Spleen (tissue), 11 donors: ENCODE measurements around the gene ANKFY1. TPM values are rescaled to one million over a fixed set of nuclear protein-coding genes. Genes with fewer than 3 reads are reported as not detected.

Experiments used
- DNase-seq: peaks from one replicate; pipeline ENCODE4 v3.0.0-alpha.2; 2020
- H3K27ac ChIP-seq, 8 donors: fragments of 200-600 bp; sonication (generic) in 7 of 8; 1 replicate in 4 of 8; 2 replicates in 4 of 8; pipeline versions ENCODE4 v1.5.0 to v1.8.0; 2016 to 2021; ENCODE audit warnings: inconsistent platforms in 4 of 8, mild to moderate bottlenecking in 4 of 8, moderate library complexity in 1 of 8
- H3K27me3 ChIP-seq, 7 donors: fragments of 200-600 bp; sonication (generic) in 6 of 7; replicated peaks in 1 of 7; 1 replicate in 4 of 7; 2 replicates in 3 of 7; pipeline versions ENCODE4 v1.5.0 to v1.8.0; 2016 to 2021; ENCODE audit warnings: inconsistent platforms in 3 of 7, mild to moderate bottlenecking in 1 of 7
- H3K36me3 ChIP-seq, 6 donors: fragments of 200-600 bp; sonication (generic) in 5 of 6; 1 replicate in 4 of 6; 2 replicates in 2 of 6; pipeline versions ENCODE4 v1.5.0 to v1.8.0; 2016 to 2021; ENCODE audit warnings: inconsistent platforms in 2 of 6
- H3K4me1 ChIP-seq, 6 donors: fragments of 200-600 bp; sonication (generic) in 5 of 6; 1 replicate in 3 of 6; 2 replicates in 3 of 6; pipeline versions ENCODE4 v1.5.0 to v1.8.0; 2016 to 2021; ENCODE audit warnings: inconsistent platforms in 3 of 6
- H3K4me3 ChIP-seq, 8 donors: fragments of 200-600 bp; sonication (generic) in 7 of 8; 1 replicate in 4 of 8; 2 replicates in 4 of 8; pipeline versions ENCODE4 v1.5.0 to v1.8.0; 2016 to 2021; ENCODE audit warnings: inconsistent platforms in 4 of 8, mild to moderate bottlenecking in 4 of 8, moderate library complexity in 2 of 8
- H3K9me3 ChIP-seq, 8 donors: fragments of 200-600 bp; sonication (generic) in 7 of 8; 1 replicate in 4 of 8; 2 replicates in 4 of 8; pipeline versions ENCODE4 v1.5.0 to v1.8.0; 2016 to 2021; ENCODE audit warnings: inconsistent platforms in 4 of 8
- POLR2A ChIP-seq, 3 donors: fragments of 450-650 bp; IDR thresholded peaks; one replicate each; pipeline ENCODE4 v1.5.1; 2017; ENCODE audit warnings: antibody characterized with exemption in 3 of 3, mild to moderate bottlenecking in 1 of 3
- POLR2AphosphoS5 ChIP-seq, 3 donors: sonication (generic); formaldehyde crosslinking; IDR thresholded peaks; one replicate each; pipeline ENCODE4 v1.5.1; 2017; ENCODE audit warnings: antibody characterized with exemption in 3 of 3
- WGBS, 5 donors: extraction: QIAGEN DNeasy Blood & Tissue Kit in 3 of 5; methylation state at CpG; one replicate each; pipeline versions ENCODE4 v1.1.5 to v1.1.7; 2013 to 2018; 5-methylcytosine and 5-hydroxymethylcytosine counted together
- intact Hi-C: fragments of 100-400 bp; cut with DNase I; formaldehyde crosslinking; loops from one replicate; pipeline ENCODE4 v1.15.0; 2023; ENCODE audit warnings: low total_unique reads
- polyA plus RNA-seq, 3 donors: library from polyadenylated mRNA; stranded (reverse); fragments of 200-250 nt; gene quantifications; one replicate each; pipeline ENCODE4 v1.2.1, GENCODE V29; 2013
- total RNA-seq, 7 donors: library from RNA; depleted of rRNA in 3 of 7; stranded (reverse); fragments of >200 nt in 3 of 7; fragmentation: NEBNext Ultra II Directional in 4 of 7; extraction: Animal tissue kit (Norgen Biotek cat#: 25700) in 4 of 7; gene quantifications; one replicate each; pipeline versions ENCODE4 v1.1.0 to v1.2.1, GENCODE V29; 2016 to 2021
- TF ChIP-seq, protein P1 (sequence below), 11 experiments: fragments of 200-600 bp in 7 of 11; fragments of 450-650 bp in 4 of 11; sonication (generic) in 4 of 11; IDR thresholded peaks in 8 of 11; conservative IDR thresholded peaks in 3 of 11; 1 replicate in 7 of 11; 2 replicates in 4 of 11; pipeline versions ENCODE4 v1.4.0 to v1.8.0; 2016 to 2021; ENCODE audit warnings: antibody characterized with exemption in 11 of 11, inconsistent platforms in 4 of 11, mild to moderate bottlenecking in 1 of 11
- donor health status: healthy with polysubstance abuse.
- donor health status: DM: no; HTN: no; CAD: no; lungs with moderate emphysema.
- donor health status: DM: no; HTN: no; CAD: no.
- donor health status: Bipolar disorder and iron deficiency.
- donor health status: healthy.
- donor health status: DM: no; HTN: no; CAD: no.
- donor health status: DM: yes; HTN: yes; CAD: no.

ANKFY1 gene
- total and polyA plus RNA-seq, 10 donors = 6.1 to 81.5 (median 51.7) TPM

DNA sequence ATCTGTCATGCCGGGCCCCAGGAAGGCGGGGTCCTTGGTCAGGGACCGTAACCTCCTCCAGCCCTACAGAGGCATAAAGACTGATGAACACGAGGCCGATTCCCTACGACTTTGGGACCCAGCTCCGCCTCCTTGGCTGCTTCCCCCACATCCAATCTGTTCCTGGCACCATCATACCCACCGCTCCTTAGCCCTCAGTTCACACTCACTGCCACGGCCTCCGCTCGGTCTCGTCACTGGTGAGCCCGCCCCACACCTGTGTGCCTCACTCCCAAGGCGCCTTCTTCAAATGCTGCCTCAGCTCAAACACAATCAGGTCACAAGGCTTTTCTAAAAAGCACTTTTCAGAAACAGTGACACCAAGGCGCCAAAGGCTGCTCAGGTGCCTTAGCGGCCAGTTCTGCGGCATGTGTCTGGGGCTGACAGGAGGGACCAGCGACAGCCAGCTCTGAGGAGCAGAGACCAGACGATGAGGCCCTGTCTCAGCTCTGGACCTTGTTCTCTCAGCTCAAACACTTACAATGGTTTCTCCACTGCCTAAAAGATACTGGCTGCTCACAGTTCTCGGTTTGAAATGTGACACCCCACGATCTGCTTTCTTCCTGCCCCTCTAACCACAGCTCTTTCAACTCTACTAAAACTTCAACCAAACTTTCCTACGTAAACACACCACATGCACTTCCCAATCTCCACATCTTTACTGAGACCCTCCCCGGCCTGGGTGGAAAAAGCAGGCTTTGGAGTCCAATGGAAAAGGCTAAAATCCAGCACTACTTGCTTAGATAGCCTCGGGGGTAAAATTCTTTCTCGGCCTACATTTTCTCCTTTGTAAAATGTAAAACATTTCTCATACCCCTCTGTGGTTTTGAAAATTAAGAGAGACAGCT is 87.6 kb downstream of the ANKFY1 start:
- no peak for TF ChIP-seq POLR2A (IDR thresholded peaks at IDR 0.05)
- peak in 1 of 3 donors; percentile 33 for TF ChIP-seq POLR2AphosphoS5 (IDR thresholded peaks at IDR 0.05)
- TF ChIP-seq, protein P1, sequence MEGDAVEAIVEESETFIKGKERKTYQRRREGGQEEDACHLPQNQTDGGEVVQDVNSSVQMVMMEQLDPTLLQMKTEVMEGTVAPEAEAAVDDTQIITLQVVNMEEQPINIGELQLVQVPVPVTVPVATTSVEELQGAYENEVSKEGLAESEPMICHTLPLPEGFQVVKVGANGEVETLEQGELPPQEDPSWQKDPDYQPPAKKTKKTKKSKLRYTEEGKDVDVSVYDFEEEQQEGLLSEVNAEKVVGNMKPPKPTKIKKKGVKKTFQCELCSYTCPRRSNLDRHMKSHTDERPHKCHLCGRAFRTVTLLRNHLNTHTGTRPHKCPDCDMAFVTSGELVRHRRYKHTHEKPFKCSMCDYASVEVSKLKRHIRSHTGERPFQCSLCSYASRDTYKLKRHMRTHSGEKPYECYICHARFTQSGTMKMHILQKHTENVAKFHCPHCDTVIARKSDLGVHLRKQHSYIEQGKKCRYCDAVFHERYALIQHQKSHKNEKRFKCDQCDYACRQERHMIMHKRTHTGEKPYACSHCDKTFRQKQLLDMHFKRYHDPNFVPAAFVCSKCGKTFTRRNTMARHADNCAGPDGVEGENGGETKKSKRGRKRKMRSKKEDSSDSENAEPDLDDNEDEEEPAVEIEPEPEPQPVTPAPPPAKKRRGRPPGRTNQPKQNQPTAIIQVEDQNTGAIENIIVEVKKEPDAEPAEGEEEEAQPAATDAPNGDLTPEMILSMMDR (IDR thresholded peaks at IDR 0.05 in 8 of 11, conservative IDR thresholded peaks at IDR 0.05 in 3 of 11) = no peak
- Histone ChIP-seq H3K4me1 (peaks cover 0 to 65% (median 30%) of the 10 kb centered on the region in 6 donors), H3K9me3 (no peaks in the 10 kb centered on the region), H3K27me3 (no peaks in the 10 kb centered on the region), H3K4me3 (no peak overlapping the region), H3K36me3 (peaks cover 12 to 100% (median 96%) of the 10 kb centered on the region in 6 donors), H3K27ac (peak overlapping the region; percentile 21 to 81 (median 64))
- WGBS, 5 donors = 62 to 79% (median 78%) methylated on average over 25 of the region's 25 CpGs
- intact Hi-C loops = no loop called here
- peak; percentile 73 for DNase-seq

DNA sequence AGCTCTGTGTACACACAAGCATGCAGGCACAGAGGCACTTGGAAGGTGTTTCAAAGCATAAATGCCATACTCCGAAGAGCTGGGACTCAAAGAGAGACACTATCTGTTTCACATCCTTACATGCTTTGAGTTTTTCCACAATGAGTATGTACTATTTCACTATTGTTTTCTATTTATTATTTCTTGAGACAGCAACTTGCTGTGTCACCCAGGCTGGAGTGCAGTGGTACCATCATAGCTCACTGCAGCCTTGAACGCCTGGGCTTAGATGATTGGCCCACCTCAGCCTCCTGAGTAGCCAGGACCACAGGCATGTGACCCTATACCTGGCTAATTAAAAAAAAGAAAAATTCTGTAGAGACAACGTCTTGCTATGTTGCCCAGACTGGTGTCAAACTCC is 89.2 kb downstream of the ANKFY1 start:
- Histone ChIP-seq H3K4me1 (peaks cover 0 to 63% (median 30%) of the 10 kb centered on the region in 6 donors), H3K27me3 (no peaks in the 10 kb centered on the region), H3K27ac (peak overlapping the region in 3 of 8 donors; percentile 71 to 81 (median 75)), H3K4me3 (no peak overlapping the region), H3K36me3 (peaks cover 17 to 100% (median 97%) of the 10 kb centered on the region in 6 donors), H3K9me3 (no peaks in the 10 kb centered on the region)
- TF ChIP-seq POLR2A (IDR thresholded peaks at IDR 0.05) (no peak), POLR2AphosphoS5 (IDR thresholded peaks at IDR 0.05) (no peak)
- TF ChIP-seq, protein P1 (IDR thresholded peaks at IDR 0.05 in 8 of 11, conservative IDR thresholded peaks at IDR 0.05 in 3 of 11) = no peak
- WGBS, 5 donors = 91 to 96% (median 92%) methylated on average over 3 of the region's 3 CpGs
- DNase-seq = peak; percentile 1
- intact Hi-C loops = no loop called here

DNA sequence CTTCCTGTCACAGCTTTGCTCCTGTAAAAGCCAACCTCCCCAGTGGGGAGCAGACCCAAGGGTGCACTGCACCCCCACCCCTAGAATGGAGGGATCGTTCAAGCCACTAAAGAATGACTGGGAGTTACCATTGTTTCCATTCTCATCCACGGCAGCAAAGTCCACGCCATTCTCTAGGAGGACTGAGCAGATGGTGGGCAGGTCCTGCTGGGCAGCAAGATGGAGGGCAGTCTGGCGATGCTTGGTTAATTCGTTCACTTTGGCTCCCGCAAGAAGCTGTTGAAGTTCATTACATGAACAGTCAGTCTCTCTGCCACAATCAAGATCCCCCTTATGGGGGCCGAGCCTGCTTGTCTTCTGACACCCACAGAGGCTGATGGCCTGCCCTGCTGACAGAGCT is 90.0 kb downstream of the ANKFY1 start:
- 95 to 100% (median 96%) methylated on average over 6 to 7 of the region's 7 CpGs for WGBS, 5 donors
- DNase-seq = peak; percentile 29
- Histone ChIP-seq H3K4me1 (peaks cover 0 to 56% (median 26%) of the 10 kb centered on the region in 6 donors), H3K4me3 (no peak overlapping the region), H3K27me3 (no peaks in the 10 kb centered on the region), H3K9me3 (no peaks in the 10 kb centered on the region), H3K27ac (peak overlapping the region in 3 of 8 donors; percentile 15 to 81 (median 31)), H3K36me3 (peaks cover 17 to 100% (median 98%) of the 10 kb centered on the region in 6 donors)
- intact Hi-C loops = no loop called here
- no peak for TF ChIP-seq POLR2AphosphoS5 (IDR thresholded peaks at IDR 0.05)
- TF ChIP-seq, protein P1 (IDR thresholded peaks at IDR 0.05 in 8 of 11, conservative IDR thresholded peaks at IDR 0.05 in 3 of 11) = no peak
- no peak for TF ChIP-seq POLR2A (IDR thresholded peaks at IDR 0.05)

DNA sequence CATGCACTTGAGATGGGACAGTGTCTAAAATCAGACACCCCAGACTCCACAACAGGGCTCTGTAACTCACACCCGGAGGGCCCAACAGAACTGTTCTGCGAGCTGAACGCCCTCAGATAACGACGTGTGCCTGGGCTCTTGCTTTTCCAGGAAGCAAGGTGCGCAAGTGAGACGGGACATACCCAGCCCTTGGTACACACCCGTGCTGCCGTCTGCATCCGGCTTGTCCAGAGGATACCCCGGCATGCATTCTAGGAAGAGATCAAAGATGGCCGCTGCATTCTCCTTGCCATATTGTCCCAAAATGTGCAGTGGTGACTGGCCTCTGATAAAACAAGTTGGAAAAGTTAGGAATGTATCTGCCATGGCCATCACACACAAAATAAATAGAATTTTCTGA is 91.4 kb downstream of the ANKFY1 start:
- no peak for TF ChIP-seq POLR2A (IDR thresholded peaks at IDR 0.05)
- TF ChIP-seq POLR2AphosphoS5 (IDR thresholded peaks at IDR 0.05) = no peak
- TF ChIP-seq, protein P1 (IDR thresholded peaks at IDR 0.05 in 8 of 11, conservative IDR thresholded peaks at IDR 0.05 in 3 of 11) = no peak
- no peaks in the 10 kb centered on the region for H3K9me3 ChIP-seq
- 94 to 98% (median 96%) methylated on average over 12 of the region's 12 CpGs for WGBS, 5 donors
- H3K27me3 ChIP-seq = no peaks in the 10 kb centered on the region
- intact Hi-C loops = no loop called here
- no peak overlapping the region for H3K27ac ChIP-seq
- H3K4me1 ChIP-seq = peaks cover 0 to 49% (median 19%) of the 10 kb centered on the region in 6 donors
- H3K36me3 ChIP-seq = peaks cover 18 to 100% (median 97%) of the 10 kb centered on the region in 6 donors
- H3K4me3 ChIP-seq = no peak overlapping the region
- DNase-seq = peak; percentile 27
